Stimulated activated CD4-positive, alpha-beta T cell treated with anti-CD3 and anti-CD28 coated beads, Interleukin-12 subunit alpha, Interleukin-12 subunit beta, amount 100 ng/mL, for 24 hours (primary cell): ENCODE measurements around the gene SLC24A5.

Experiments
- DNase-seq, 2 experiments: peaks; one replicate each; pipeline ENCODE4 v3.0.0-alpha.2; 2020; ENCODE audit warnings: low read depth in 2 of 2

Gene SLC24A5

DNA sequence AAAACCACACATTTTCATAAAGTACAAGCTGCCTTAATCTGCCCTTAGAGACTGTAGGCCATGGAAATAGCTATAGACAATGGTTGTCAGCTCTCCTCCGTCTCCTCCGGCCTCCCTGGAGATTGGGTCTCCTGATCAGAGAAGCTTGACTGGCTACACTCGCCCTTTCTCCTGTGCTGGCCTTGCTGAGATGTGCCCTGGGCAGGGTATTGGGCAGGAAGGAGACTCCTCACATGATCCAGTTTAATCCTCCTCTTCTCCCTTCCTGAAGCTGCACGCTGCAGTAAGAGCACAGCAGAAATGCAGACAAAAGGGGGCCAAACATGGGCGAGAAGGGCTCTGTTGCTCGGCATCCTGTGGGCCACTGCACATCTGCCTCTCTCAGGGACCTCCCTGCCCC, at the start of gene SLC24A5:
SLC24A5 (plus strand) TSS at position 246 of the 400 bp plus-strand sequence; CDS start at position 301, 55 bp downstream.
- DNase-seq = no peak

DNA sequence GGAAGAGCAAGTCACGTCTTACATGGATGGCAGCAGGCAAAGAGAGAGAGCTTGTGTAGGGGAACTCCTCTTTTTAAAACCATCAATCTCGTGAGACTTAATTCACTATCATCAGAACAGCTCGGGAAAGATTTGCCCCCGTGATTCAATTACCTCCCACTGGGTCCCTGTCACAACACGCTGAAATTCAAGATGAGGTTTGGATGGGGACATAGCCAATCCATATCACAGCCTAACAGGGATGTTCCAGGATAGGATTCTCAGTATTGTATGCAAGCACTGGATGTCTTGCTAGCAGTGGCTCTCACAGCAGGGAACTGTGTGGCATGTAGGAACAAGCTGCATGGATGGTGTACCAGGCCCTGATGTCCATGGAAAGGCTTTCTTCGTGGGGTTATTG, 47.8 kb upstream of the SLC24A5 start:
- DNase-seq = no peak

DNA sequence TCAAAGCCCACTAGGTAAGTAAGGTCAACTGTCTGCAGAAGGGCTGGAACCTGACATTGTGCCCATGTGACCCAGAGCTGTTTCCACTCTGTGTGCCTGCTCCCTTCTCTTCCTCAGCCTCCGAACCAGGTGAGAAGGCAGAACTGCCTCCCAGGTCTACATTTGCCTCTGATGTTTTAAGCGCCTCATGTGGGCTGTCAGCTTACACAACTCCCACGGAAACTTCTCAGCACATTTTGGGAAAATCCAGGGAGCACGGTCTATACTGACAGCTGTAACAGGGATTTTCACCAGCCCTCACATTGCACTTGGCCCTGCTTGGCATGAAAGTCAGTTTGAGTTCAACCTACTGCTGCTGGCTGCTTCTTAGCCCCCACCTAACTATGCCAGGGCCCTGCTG, 46.9 kb upstream of the SLC24A5 start:
- DNase-seq = no peak

DNA sequence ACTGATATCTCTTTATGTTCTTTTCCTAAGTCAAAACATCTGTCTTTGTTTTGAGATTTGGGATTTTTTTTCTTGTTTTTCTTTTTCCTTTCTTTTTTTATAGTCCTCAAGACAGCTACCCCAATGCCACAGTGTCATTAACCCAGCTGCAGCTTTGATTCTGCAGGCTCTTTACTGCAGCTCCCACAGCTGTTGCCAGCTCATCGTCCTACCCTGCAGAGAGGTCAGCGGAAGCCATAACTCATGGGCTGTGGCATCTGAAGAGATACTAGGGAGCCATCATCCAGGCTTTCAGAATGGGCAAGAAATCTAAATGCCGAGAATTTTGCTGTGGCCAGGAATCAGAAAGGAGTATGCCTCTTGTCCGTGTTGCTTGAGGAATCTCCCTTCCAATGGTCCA, 44.3 kb upstream of the SLC24A5 start:
- DNase-seq = no peak

DNA sequence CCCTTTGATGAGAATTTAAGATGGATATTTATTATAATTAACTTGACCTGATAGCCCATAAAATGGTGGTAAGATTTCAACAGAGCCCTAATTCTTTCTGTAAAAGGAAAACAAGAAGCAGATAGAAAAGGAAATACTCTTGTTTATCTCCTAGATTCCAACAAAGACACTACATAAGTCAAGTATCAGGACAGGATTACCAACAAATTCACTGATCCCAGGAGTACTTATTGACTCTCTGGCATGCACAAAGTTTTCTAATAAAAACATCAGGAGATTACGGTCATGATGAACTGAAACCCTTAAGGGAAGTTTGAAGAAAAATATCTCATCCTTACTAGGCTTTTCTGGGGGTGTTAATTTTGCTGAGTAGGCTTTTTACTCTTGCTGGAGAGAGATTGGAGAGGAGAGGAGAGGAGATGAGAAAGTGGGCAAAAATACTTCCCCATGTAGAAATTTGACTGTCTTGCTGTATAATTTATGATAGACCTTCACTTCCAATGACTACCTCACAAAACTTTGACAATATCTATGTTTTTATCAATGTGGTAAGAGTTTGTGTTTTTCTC, 43.1 kb upstream of the SLC24A5 start:
- no peak for DNase-seq

DNA sequence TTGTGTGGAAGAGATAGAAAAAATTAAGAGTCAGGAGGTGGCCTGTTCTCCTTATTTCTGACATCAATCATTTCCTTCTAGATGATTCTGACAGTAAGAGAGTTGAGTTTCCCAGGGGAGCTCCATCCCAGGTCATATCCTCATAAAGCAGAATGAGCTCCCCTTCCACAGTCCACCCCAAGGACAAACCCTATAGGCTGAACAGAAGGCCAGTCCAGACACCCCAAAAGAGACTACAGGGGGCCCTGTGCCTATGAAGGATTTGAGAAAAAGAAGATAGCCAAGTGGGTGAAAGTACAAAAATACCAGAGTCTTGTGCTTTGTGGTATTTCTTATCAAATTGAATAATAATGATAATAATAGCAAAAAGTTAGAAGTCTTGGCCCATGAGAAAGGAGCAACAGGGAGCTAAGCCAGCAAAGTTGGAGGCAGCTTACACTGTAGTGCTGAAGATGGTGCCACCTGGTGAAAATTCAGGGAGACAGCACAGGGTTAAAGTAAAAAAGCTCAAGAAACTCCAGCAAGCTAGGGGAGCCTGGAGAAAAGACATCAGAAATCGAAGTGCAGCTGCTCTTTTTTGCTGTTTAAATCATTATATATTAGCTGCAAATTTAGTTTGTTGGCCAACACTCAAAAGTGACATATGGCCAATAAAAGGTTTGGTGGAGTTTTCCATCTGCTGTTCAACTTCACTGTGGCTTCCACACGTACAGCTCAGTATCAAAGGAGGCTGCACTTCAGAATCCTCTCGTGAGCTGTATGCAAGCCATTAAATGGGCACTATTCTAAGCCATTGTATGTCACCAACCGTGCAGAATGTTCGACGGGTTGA, 35.8 kb upstream of the SLC24A5 start:
- DNase-seq = no peak

DNA sequence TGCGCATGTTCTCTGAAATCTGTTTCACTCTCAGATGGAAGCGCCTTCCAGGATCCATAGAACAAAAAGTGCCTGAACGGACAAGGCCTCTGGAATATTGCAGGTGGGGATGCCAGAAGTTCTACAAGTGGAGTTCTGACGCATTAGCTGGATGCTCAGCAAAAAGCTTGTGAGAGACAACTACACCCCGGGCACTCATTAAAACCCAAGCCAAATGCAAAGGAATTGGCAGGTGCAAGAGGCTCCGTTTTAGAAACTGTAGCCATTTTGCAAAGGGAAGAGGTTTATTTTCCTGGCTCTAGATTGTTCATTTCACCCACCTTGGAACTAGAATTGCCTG, 35.2 kb upstream of the SLC24A5 start:
- no peak for DNase-seq

DNA sequence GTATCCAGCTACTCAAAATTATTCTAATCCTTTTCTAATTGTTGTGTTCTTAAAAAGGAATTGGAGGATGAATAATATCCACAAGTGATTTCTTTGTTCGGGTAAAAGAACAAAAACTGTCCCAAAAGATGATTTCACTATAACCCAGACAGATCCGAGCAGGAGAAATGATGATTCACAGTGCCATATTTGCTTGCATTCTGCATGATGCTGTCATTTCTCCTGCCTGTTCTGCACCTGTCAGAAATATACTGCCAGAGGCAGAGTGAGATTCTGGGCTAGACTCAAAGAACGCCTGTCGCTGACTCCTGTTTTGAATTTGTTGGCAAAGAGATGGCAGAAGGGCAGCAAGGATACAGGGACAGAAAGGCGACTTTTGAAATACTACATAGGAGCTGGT, 34.7 kb upstream of the SLC24A5 start:
- DNase-seq = no peak

DNA sequence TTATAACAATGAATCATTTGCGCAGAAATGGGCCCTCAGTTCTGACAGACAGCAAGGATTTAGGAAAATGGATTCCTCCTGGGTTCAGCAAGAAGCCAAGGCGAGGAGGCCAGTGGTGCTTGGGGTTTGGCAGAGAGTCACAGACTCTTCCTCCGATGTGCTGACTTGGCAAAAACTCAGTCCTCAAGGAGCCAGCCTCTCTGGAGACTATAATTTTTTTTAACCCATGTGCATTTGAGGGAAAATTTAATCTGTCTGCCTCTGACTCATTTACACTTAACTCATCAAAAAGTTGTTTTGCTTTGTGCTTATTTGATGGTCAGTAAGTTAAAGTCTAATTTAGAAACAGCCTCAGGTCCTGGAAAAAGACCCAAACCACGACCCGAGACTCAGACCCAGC, 34.2 kb upstream of the SLC24A5 start:
- no peak for DNase-seq

DNA sequence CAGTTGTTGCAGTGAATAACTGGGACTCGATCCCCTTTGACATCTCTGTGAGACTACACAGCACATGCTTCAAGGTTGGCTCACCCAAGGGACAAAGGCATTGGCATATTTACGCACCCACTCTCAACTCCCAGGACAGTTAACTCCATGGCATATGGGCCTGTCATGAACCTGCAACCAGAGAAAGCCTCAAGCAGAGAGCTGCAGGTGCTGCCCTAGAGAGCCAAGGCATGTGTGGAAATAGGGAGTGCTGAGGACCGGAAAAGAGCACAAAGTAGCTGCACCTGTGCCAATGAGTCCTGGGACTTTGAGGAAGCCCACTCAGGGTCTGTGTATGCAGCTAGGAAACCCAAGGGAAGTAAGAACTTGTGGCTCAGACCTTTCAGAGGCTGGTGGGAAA, 32.9 kb upstream of the SLC24A5 start:
- DNase-seq = no peak

DNA sequence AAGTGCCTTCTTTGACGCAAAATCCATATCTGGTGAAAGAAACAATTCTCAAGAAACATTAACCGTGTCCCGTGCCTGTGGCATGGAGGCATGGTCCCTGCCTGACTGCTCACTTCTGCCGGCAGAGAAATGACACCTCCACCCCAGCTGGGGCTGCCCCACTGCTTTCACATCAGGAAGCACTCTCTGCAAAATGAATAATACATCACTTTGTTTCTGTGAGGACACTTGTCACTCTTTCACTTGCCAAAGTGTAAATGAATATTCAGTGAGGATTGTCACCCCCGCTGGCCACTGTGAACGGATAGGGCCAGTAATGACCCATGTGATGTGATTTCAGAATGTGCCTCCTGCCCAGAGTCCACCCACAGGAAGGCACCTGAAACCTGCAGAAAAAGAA, 31.1 kb upstream of the SLC24A5 start:
- DNase-seq = no peak

DNA sequence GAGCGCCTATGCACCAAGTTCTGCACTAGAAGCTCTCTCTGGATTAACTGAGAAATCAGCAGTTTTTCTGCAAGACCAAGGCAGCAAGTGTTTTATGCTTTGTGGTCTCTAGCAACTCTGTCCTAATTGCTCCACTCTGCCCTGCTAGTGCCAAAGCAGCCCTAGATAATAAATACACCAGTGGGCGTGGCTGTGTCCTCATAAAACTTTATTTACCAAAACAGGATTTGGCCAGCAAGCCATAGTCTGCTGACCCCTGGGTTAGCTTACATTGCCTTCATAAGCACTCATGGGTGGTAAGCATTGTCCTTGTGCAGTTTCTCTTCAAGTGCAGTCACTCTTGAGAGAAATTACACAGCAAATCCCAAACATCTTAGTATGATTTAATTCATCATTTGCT, 30.7 kb upstream of the SLC24A5 start:
- DNase-seq = no peak

DNA sequence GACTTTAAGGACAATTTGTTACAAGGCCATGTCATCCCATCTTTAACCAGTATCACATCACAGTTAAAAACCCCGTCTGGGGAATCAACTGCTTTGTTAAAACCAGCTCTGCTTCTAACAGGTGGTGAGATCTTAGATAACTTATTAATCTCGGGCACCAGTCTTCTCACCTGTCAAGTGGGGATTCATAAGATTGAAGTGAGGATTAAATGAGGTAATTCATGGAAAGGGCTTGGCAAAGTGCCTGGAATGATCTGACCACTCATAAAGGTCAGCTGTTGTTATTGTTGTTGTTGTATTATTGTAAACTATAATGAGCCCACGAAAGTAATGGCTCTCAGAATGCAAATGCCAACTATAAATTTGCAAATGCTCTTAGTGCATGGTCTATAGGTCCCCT, 30.1 kb upstream of the SLC24A5 start:
- DNase-seq = no peak

DNA sequence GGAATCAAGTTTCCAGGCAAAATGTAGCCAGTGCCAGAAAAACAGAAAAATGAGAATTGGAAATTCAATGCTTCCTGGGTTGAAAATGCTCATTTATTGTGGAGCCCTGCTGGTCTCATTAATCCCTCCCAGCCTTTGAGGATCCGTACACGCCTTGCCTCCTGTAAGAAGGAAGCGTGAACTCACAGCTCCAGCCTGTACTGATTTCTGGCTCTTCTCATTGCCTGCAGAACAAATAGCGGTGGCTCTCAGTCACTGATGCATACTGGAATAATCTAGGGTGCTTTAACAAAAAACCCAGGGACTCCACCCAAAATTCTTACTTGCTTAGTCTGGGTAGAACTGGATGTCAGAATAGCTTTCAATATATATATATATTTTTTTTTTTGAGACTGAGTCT, 29.3 kb upstream of the SLC24A5 start:
- DNase-seq = no peak

DNA sequence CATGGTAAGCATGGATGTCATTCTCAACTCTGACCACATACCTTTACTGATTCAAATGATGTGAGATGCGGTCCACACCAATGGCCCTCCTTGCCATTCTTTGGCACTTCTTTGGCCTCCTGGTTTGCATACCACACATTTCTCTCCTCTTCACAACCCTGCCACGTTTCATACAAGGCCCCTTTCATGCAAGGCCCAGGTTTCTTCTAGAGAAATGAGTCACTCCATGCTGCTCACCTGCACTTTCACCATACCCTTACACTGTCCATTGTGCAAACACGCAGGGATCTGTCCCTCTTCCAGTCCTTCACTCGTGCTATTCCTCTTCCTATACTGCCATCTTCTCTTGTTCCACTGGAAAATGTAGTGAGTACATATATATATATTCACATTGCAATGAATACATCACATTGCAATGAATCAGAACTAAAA, 24.4 kb upstream of the SLC24A5 start:
- DNase-seq = no peak

DNA sequence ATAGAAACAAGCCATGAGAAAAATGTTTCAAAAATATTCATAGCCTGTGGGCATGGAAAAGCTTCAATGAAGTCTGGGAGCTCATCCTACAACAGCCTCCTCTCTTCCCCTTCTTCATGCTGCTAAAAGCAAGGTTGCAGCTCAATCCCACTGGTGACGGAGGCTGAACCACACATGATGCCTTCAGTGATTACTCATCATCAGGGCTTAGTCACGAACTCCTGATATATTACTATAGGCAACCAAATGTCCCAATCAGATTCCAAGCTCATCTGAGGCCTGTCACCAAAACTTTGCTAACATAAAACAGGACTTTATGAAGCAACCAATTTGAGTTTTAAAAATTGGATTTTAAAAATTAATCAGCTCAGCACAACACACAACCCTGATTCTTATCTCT, 24.0 kb upstream of the SLC24A5 start:
- DNase-seq = no peak

DNA sequence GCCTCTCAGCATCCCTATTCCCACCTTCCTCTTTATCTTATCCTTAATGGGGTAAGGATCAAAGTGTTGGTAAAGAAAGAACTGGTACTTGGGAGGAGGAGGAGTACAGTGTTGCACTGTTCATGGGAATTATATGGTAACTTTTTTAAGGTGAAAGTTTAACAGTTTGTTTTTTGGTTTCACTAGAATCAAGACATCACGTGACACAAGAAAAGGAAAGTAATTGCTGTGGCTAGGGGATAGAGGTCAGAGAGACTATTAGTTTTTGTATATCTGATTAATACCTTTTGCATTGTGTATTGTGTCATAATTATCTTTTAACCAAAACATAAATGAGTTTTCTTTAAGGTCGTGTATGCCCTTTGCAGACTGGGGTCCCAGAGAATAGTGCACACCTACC, 23.5 kb upstream of the SLC24A5 start:
- DNase-seq = no peak

DNA sequence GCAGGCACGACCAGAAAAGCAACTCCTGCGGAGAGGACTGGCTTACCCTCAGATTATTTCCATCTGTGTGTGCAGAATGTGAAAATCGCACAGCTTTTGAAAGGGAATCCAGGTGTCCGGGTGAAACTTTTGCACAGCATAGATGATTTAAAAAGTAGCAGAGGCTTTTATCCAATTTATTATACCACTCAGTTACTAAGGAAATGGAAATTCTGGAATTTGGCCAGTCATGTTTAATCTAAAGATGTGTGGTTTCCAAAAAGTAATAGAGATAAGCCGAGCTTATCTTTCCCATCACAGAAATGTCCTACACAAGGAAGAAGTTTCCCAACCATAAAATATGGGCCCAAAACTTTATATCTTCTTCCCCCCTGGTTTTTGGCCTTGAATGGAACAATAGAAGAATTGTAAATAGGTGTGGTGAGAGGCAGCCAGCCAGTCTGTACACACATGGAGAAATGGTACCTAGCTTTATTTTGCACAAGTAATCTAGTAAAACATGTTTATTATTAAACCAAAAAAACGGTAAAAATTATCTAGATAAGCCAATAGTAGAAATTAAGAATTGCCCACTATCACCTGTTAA, 19.3 kb upstream of the SLC24A5 start:
- DNase-seq = no peak

DNA sequence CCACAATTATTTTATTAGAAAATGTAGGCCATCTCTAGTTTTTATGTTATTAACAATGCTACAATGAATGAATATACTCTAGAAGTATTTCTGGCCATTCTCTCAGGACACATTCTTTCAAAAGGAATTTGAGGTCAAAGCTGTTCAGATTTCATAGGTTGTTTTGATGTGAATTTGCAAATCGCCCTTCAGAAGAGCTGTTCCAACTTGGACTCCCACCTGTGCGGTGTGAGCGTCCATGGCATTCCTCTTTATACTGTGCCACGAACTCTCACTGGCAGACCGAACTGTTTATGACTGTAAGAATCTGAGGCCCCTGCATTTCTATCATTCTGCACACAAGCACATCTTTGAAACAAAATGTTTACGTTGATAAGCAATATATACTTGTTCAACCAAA, 18.6 kb upstream of the SLC24A5 start:
- no peak for DNase-seq

DNA sequence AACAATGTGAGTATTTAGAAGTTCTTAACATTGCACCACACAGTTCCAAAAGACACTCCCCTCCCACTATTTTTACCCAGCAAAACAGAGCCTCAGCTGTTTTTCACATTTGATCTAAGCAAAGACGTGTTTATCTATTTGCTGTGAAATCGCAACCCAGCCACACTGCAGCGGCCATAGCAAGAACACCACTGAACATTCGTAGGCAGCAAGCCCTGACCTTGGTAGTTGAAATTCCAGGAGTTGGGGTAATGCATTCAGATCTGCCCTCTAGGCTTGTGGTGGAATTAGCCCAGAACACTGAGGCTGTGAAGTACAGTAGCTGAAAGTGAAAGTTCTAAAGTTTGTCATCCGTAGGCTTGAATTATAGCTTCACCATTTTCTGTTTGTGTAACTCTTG, 17.1 kb upstream of the SLC24A5 start:
- DNase-seq = no peak

DNA sequence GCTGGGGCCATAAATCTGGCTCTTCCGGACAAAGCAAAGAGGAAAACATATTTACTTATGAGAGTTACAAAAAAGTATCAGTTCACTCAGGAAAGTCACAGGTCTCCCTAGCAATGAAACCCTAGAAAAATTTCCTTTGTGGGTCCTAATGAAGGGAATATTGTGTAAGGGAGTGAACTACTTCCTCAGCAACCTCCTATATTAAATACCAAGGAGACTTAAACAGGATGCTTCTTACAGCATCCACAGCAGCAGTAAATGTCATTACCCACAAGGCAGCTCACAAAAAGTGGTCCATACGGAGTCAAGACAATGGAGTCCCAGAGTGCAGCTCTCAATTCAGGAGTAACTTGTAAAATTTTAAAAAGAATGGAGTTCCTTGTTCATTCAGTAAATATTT, 14.9 kb upstream of the SLC24A5 start:
- no peak for DNase-seq

DNA sequence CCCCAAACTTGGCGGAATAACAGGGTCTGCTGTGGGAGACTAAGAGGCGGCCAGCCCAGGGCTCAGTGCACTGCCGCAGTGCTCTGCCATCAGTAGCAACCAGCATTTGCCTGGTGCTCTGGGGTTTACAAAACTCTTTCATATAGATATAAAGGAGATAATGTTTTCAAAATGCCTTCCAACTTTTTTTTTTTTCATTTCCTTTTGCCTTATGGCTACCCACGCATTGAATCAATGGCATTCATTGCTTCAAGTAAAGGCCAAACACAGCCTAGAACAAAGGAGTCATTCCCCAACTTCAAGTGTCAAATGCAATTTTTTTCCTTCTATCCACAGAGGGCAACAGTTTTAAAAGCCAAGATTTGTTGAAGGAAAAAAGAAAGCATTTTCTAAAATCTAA, 11.6 kb upstream of the SLC24A5 start:
- no peak for DNase-seq

DNA sequence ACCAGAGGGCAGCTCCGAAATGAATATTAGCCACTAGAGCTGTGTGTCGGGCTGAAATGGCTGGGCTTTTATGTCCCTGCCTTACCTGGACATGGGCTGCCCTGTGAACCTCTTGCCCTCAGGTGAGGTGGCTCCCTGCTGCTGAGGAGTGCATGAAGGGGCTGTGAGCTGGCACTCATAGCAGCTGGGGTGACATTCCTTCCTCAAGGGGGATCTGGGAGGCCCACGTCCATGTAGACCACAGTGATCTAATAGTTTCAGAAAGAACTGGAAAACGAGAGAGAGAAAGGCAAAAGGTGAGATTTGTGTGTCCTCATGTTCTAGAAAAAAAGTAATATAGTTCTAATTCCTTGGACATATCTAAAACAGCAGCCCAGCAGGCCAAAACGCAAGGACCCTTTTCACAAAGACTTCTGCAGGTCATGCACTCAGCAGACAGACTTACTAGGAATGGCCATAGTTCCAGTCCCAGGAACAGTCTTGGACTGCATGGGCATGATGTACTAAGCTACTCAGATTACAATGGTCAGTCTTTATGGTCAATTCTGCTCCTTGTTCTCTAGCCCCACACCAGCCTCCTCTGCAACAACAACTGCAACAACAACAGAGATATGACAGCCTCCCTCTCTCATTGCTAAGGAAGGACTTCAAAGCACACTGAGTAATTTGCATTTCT, 10.8 kb upstream of the SLC24A5 start:
- DNase-seq = no peak
